NB4 (cell line): ENCODE measurements around the gene KIF4A.

ENCODE experiments used
- CTCF ChIP-seq: IDR thresholded peaks from one replicate; pipeline ENCODE4 v1.5.1; 2012; ENCODE audit warnings: low read depth, low read length
- MYC ChIP-seq: IDR thresholded peaks from 2 replicates; pipeline ENCODE4 v1.6.1; 2011; ENCODE audit warnings: low read depth, low read length
- POLR2A ChIP-seq: IDR thresholded peaks from 2 replicates; pipeline ENCODE4 v1.6.1; 2011; ENCODE audit warnings: mild to moderate bottlenecking; ENCODE audit not compliant: insufficient read length; ENCODE audit errors: extremely low read depth
- TF ChIP-seq, protein P1 (sequence below): IDR thresholded peaks from 2 replicates; pipeline ENCODE4 v1.6.1; 2011; ENCODE audit warnings: low read depth, low read length

DNA sequence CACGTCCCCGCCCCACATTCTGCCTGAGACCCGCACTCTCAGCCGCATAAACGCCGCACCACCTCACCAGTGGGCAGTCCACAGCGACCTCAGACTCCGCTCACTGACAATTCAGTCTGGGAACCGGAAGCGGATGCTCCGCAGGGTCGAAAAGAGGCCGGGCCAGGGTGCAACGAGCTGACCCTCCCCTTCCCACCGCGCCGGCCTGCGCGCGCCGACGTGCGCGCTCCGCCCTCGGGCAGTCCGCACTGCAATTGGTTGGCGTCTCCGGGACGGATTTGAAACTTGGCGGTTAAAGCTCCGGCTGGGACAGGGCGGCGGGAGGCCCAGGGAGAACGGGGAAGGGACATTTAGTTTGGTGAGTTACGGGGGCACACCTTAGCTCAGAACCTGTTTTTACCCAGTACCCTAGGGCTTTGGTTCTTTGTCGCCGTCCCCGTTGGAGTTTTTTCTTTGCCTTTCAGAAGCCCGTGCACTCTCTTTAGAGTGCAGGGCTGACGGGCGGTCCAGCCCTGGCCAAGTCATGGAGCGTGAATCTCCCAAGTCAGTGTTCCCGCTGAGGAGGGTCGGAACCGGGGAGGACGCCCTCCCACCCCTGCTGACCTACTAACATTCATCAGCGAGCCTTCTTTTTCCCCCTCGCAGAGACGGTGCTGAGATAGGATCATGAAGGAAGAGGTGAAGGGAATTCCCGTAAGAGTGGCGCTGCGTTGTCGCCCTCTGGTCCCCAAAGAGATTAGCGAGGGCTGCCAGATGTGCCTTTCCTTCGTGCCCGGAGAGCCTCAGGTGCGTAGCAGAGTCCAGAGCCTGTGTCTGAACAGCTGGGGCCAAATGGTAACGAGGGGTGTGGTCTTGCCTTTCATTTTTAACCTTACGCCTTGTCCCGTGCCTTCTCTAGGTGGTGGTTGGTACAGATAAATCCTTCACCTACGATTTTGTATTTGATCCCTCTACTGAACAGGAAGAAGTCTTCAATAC is at the start of gene KIF4A, which contains the start of gene PDZD11:
- TF ChIP-seq CTCF (no peak), POLR2A (peak; percentile 56), MYC (no peak)
- TF ChIP-seq, protein P1, sequence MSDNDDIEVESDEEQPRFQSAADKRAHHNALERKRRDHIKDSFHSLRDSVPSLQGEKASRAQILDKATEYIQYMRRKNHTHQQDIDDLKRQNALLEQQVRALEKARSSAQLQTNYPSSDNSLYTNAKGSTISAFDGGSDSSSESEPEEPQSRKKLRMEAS = no peak
